Skin epidermis (tissue), 12 donors: Measurements from ENCODE around the gene IFT20.
"Not testable (repeated sequence)": the region's sequence is repeated elsewhere in the genome, so short reads cannot be mapped to it uniquely, and the experiment has no call there.

Source experiments
- H3K27ac ChIP-seq, 21 experiments: fragments of 200-600 bp; sonication (generic) in 11 of 21; one replicate each; pipeline ENCODE4 v1.5.0; 2020; ENCODE audit warnings: mild to moderate bottlenecking in 3 of 21, inconsistent platforms in 2 of 21, moderate library complexity in 2 of 21
- H3K4me3 ChIP-seq, 7 experiments: fragments of 200-600 bp; sonication (generic) in 2 of 7; one replicate each; pipeline ENCODE4 v1.5.0; 2020; ENCODE audit warnings: inconsistent platforms in 2 of 7, mild to moderate bottlenecking in 2 of 7, moderate library complexity in 1 of 7

Gene IFT20

GRCh38 chr17:28318759-28319597, 16.3 kb downstream of the IFT20 start, which contains the start of gene TMEM97:
Gene TMEM97 (plus strand): TSS chr17:28319200. CDS start chr17:28319240, 40 bp downstream.
- Histone ChIP-seq H3K4me3 (peak within 1 kb of the TSS; percentile 51 to 72 (median 64)), H3K27ac (peak within 1 kb of the TSS in 18 of 21 experiments; percentile 5 to 80 (median 58))

- Histone ChIP-seq H3K27ac (peak overlapping the region in 4 of 21 experiments; percentile 5 to 75 (median 54)), H3K4me3 (peak overlapping the region; percentile 51 to 72 (median 64))
Observed at GRCh38 chr17:28317966-28318758, 17.1 kb downstream of the IFT20 start.

- H3K4me3 ChIP-seq: no peak overlapping the region
- no peak overlapping the region for H3K27ac ChIP-seq
Observed at GRCh38 chr17:28317099-28317965, 17.9 kb downstream of the IFT20 start.

GRCh38 chr17:28315846-28316705, 19.2 kb downstream of the IFT20 start:
- Histone ChIP-seq H3K27ac (no peak overlapping the region), H3K4me3 (no peak overlapping the region)

GRCh38 chr17:28313841-28314240, 21.4 kb downstream of the IFT20 start:
- no peak overlapping the region for H3K4me3 ChIP-seq
- H3K27ac ChIP-seq: no peak overlapping the region

- H3K27ac ChIP-seq: no peak overlapping the region
- H3K4me3 ChIP-seq: no peak overlapping the region
Observed at GRCh38 chr17:28306954-28307401, 28.3 kb downstream of the IFT20 start.

GRCh38 chr17:28298449-28298848, 36.8 kb downstream of the IFT20 start:
- Histone ChIP-seq H3K27ac (no peak overlapping the region), H3K4me3 (no peak overlapping the region)

GRCh38 chr17:28295677-28296578, 39.3 kb downstream of the IFT20 start:
- Histone ChIP-seq H3K4me3 (no peak overlapping the region), H3K27ac (no peak overlapping the region)

GRCh38 chr17:28293994-28294393, 41.3 kb downstream of the IFT20 start:
- no peak overlapping the region for H3K27ac ChIP-seq
- H3K4me3 ChIP-seq: no peak overlapping the region

- not testable (repeated sequence) for H3K4me3 ChIP-seq, H3K27ac ChIP-seq
Observed at GRCh38 chr17:28292878-28293277, 42.4 kb downstream of the IFT20 start.

GRCh38 chr17:28291780-28292330, 43.4 kb downstream of the IFT20 start:
- Histone ChIP-seq H3K27ac (no peak overlapping the region), H3K4me3 (no peak overlapping the region)

GRCh38 chr17:28290703-28291102, 44.6 kb downstream of the IFT20 start:
- no peak overlapping the region for H3K27ac ChIP-seq
- no peak overlapping the region for H3K4me3 ChIP-seq

- no peak overlapping the region for H3K27ac ChIP-seq
- no peak overlapping the region for H3K4me3 ChIP-seq
Observed at GRCh38 chr17:28285965-28286364, 49.3 kb downstream of the IFT20 start.

GRCh38 chr17:28282596-28282995, 52.7 kb downstream of the IFT20 start:
- Histone ChIP-seq H3K4me3 (no peak overlapping the region), H3K27ac (peak overlapping the region in 2 of 21 experiments; percentile 21 to 54)

GRCh38 chr17:28280826-28281225, 54.4 kb downstream of the IFT20 start:
- Histone ChIP-seq H3K27ac (no peak overlapping the region), H3K4me3 (no peak overlapping the region)

GRCh38 chr17:28279411-28279810, 55.9 kb downstream of the IFT20 start:
- H3K4me3 ChIP-seq: no peak overlapping the region
- H3K27ac ChIP-seq: no peak overlapping the region
